Liver (tissue), 9 donors: ENCODE measurements around the gene DAND5. TPM values are rescaled to one million over a fixed set of nuclear protein-coding genes. Genes with fewer than 3 reads are reported as not detected.

Experiments used
- DNase-seq: peaks from one replicate; pipeline ENCODE4 v3.0.0-alpha.2; 2017; ENCODE audit warnings: low spot score
- H3K27ac ChIP-seq, 2 donors: one replicate each; pipeline ENCODE4 v1.7.0; 2013; ENCODE audit warnings: inconsistent platforms in 2 of 2, low read length in 2 of 2, control low read depth in 1 of 2, low read depth in 1 of 2, mild to moderate bottlenecking in 1 of 2
- H3K27me3 ChIP-seq, 4 donors: one replicate each; pipeline versions ENCODE4 v1.6.1 to v1.7.0; 2013; ENCODE audit warnings: low read length in 3 of 4, inconsistent platforms in 1 of 4, mild to moderate bottlenecking in 1 of 4, moderate library complexity in 1 of 4; ENCODE audit not compliant: control insufficient read depth in 4 of 4, insufficient read depth in 4 of 4
- H3K36me3 ChIP-seq, 4 donors: one replicate each; pipeline versions ENCODE4 v1.6.1 to v1.7.0; 2013; ENCODE audit warnings: low read length in 3 of 4, mild to moderate bottlenecking in 3 of 4, low read depth in 1 of 4, moderate library complexity in 1 of 4; ENCODE audit not compliant: control insufficient read depth in 4 of 4, insufficient read depth in 3 of 4
- H3K4me1 ChIP-seq, 4 donors: one replicate each; pipeline versions ENCODE4 v1.6.1 to v1.7.0; 2013; ENCODE audit warnings: low read length in 3 of 4, mild to moderate bottlenecking in 3 of 4, moderate library complexity in 1 of 4; ENCODE audit not compliant: control insufficient read depth in 4 of 4, insufficient read depth in 4 of 4
- H3K4me3 ChIP-seq, 3 donors: one replicate each; pipeline versions ENCODE4 v1.6.1 to v1.7.0; 2013; ENCODE audit warnings: low read length in 3 of 3, control low read depth in 1 of 3, low read depth in 1 of 3, mild to moderate bottlenecking in 1 of 3
- H3K9ac ChIP-seq, 2 donors: one replicate each; pipeline ENCODE4 v1.7.0; 2013; ENCODE audit warnings: low read length in 2 of 2, mild to moderate bottlenecking in 2 of 2, moderate library complexity in 2 of 2, control low read depth in 1 of 2, low read depth in 1 of 2
- H3K9me3 ChIP-seq, 4 donors: one replicate each; pipeline versions ENCODE4 v1.6.1 to v1.7.0; 2013; ENCODE audit warnings: low read length in 3 of 4; ENCODE audit not compliant: control insufficient read depth in 4 of 4
- EGR1 ChIP-seq, 2 donors: IDR thresholded peaks; 2 replicates each; pipeline ENCODE4 v1.6.1; 2016 to 2018; ENCODE audit warnings: antibody characterized with exemption in 2 of 2, low read depth in 2 of 2
- FOXA1 ChIP-seq: IDR thresholded peaks from 2 replicates; pipeline ENCODE4 v1.6.1; 2016; ENCODE audit warnings: antibody characterized with exemption
- FOXA2 ChIP-seq: IDR thresholded peaks from 2 replicates; pipeline ENCODE4 v1.6.1; 2016; ENCODE audit warnings: antibody characterized with exemption
- GABPA ChIP-seq, 2 donors: IDR thresholded peaks in 1 of 2; conservative IDR thresholded peaks in 1 of 2; 2 replicates each; pipeline ENCODE4 v1.6.1; 2016; ENCODE audit warnings: antibody characterized with exemption in 2 of 2, mild to moderate bottlenecking in 1 of 2, moderate library complexity in 1 of 2
- HNF4A ChIP-seq, 2 donors: conservative IDR thresholded peaks; 2 replicates each; pipeline ENCODE4 v1.6.1; 2016; ENCODE audit warnings: antibody characterized with exemption in 2 of 2, mild to moderate bottlenecking in 2 of 2
- HNF4G ChIP-seq: IDR thresholded peaks from 2 replicates; pipeline ENCODE4 v1.6.1; 2016; ENCODE audit warnings: antibody characterized with exemption
- JUND ChIP-seq, 2 donors: IDR thresholded peaks; 2 replicates each; pipeline ENCODE4 v1.6.1; 2016; ENCODE audit warnings: antibody characterized with exemption in 2 of 2
- NR2F2 ChIP-seq: IDR thresholded peaks from 2 replicates; pipeline ENCODE4 v1.6.1; 2016; ENCODE audit warnings: antibody characterized with exemption
- RAD21 ChIP-seq, 2 donors: IDR thresholded peaks; 2 replicates each; pipeline ENCODE4 v1.6.1; 2016; ENCODE audit warnings: antibody characterized with exemption in 2 of 2, mild to moderate bottlenecking in 2 of 2
- RXRA ChIP-seq, 2 donors: IDR thresholded peaks; 2 replicates each; pipeline ENCODE4 v1.6.1; 2017 to 2018; ENCODE audit warnings: antibody characterized with exemption in 2 of 2, mild to moderate bottlenecking in 1 of 2
- SP1 ChIP-seq: IDR thresholded peaks from 2 replicates; pipeline ENCODE4 v1.6.1; 2018; ENCODE audit warnings: antibody characterized with exemption, mild to moderate bottlenecking
- TAF1 ChIP-seq: conservative IDR thresholded peaks from 2 replicates; pipeline ENCODE4 v1.6.1; 2016; ENCODE audit warnings: antibody characterized with exemption, mild to moderate bottlenecking
- YY1 ChIP-seq: IDR thresholded peaks from 2 replicates; pipeline ENCODE4 v1.6.1; 2016; ENCODE audit warnings: antibody characterized with exemption, mild to moderate bottlenecking
- WGBS: extraction: QIAGEN DNeasy Blood & Tissue Kit; methylation state at CpG from one replicate; pipeline ENCODE4 v1.1.7; 2013; 5-methylcytosine and 5-hydroxymethylcytosine counted together
- polyA plus RNA-seq, 2 donors: library from polyadenylated mRNA; stranded (reverse) in 1 of 2; unstranded in 1 of 2; fragments of 200-250 nt in 1 of 2; fragments of >200 nt in 1 of 2; fragmentation: Nextera tagmentation in 1 of 2; extraction: Ambion mirVana in 1 of 2; gene quantifications; one replicate each; pipeline versions ENCODE4 v1.2.1 to v1.2.3, GENCODE V29; 2013 to 2015
- total RNA-seq, 2 donors: library from RNA; depleted of rRNA; stranded (reverse); fragments of >200 nt; gene quantifications; one replicate each; pipeline ENCODE4 v1.2.3, GENCODE V29; 2014
- TF ChIP-seq, protein P1 (sequence below): fragments of 150-350 bp; IDR thresholded peaks from 2 replicates; pipeline ENCODE4 v1.5.1; 2017; ENCODE audit warnings: improper control_type of control experiment, low read depth, low read length; ENCODE audit not compliant: missing input control
- TF ChIP-seq, protein P2 (sequence below): IDR thresholded peaks from 2 replicates; pipeline ENCODE4 v1.6.1; 2016; ENCODE audit warnings: antibody characterized with exemption
- TF ChIP-seq, protein P3 (sequence below): IDR thresholded peaks from 2 replicates; pipeline ENCODE4 v1.6.1; 2016; ENCODE audit warnings: antibody characterized with exemption
- TF ChIP-seq, protein P4 (sequence below): IDR thresholded peaks from 2 replicates; pipeline ENCODE4 v1.6.1; 2016; ENCODE audit warnings: antibody characterized with exemption, mild to moderate bottlenecking
- TF ChIP-seq, protein P5 (sequence below): IDR thresholded peaks from 2 replicates; pipeline ENCODE4 v1.6.1; 2016; ENCODE audit warnings: antibody characterized with exemption
- donor health status: healthy.
- donor health status: healthy.
- donor health status: healthy.
- donor health status: healthy.
- donor health status: healthy.

The DAND5 gene
- total and polyA plus RNA-seq, 4 donors = 0.23 TPM; not detected in 3

DNA sequence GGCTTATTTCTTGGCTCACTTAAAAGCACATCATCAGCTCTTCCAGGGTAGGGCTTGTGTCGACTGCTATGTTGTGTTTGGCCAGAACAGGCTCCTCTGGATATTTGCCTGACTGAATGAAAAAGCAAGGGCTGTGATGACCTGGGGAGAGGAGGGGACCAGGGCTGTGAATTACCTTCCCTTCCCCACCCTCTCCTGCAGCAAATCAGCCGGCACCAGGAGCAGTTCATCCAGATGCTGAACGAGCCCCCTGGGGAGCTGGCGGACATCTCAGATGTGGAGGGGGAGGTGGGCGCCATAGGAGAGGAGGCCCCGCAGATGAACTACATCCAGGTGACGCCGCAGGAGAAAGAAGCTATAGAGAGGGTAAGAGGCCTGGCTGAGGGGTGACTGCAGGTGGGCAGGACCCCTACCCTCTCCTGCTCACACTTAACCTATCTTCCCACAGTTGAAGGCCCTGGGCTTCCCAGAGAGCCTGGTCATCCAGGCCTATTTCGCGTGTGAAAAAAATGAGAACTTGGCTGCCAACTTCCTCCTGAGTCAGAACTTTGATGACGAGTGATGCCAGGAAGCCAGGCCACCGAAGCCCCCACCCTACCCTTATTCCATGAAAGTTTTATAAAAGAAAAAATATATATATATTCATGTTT lies 16.8 kb upstream of the DAND5 start:
- Histone ChIP-seq H3K27me3 (no peaks in the 10 kb centered on the region), H3K4me1 (peaks cover 5 to 19% (median 14%) of the 10 kb centered on the region in 4 donors), H3K36me3 (peaks cover 18 to 47% (median 26%) of the 10 kb centered on the region in 4 donors), H3K9ac (no peak overlapping the region), H3K4me3 (no peak overlapping the region), H3K9me3 (no peaks in the 10 kb centered on the region), H3K27ac (peak overlapping the region; percentile 28 to 56)
- TF ChIP-seq NR2F2 = no peak
- no peak for TF ChIP-seq RAD21 (IDR thresholded peaks at IDR 0.05)
- TF ChIP-seq FOXA2 = no peak
- TF ChIP-seq, protein P1, sequence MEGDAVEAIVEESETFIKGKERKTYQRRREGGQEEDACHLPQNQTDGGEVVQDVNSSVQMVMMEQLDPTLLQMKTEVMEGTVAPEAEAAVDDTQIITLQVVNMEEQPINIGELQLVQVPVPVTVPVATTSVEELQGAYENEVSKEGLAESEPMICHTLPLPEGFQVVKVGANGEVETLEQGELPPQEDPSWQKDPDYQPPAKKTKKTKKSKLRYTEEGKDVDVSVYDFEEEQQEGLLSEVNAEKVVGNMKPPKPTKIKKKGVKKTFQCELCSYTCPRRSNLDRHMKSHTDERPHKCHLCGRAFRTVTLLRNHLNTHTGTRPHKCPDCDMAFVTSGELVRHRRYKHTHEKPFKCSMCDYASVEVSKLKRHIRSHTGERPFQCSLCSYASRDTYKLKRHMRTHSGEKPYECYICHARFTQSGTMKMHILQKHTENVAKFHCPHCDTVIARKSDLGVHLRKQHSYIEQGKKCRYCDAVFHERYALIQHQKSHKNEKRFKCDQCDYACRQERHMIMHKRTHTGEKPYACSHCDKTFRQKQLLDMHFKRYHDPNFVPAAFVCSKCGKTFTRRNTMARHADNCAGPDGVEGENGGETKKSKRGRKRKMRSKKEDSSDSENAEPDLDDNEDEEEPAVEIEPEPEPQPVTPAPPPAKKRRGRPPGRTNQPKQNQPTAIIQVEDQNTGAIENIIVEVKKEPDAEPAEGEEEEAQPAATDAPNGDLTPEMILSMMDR = no peak
- TF ChIP-seq GABPA (IDR thresholded peaks at IDR 0.05 in 1 of 2, conservative IDR thresholded peaks at IDR 0.05 in 1 of 2) = no peak
- TF ChIP-seq, protein P2, sequence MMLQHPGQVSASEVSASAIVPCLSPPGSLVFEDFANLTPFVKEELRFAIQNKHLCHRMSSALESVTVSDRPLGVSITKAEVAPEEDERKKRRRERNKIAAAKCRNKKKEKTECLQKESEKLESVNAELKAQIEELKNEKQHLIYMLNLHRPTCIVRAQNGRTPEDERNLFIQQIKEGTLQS = no peak
- TF ChIP-seq, protein P3, sequence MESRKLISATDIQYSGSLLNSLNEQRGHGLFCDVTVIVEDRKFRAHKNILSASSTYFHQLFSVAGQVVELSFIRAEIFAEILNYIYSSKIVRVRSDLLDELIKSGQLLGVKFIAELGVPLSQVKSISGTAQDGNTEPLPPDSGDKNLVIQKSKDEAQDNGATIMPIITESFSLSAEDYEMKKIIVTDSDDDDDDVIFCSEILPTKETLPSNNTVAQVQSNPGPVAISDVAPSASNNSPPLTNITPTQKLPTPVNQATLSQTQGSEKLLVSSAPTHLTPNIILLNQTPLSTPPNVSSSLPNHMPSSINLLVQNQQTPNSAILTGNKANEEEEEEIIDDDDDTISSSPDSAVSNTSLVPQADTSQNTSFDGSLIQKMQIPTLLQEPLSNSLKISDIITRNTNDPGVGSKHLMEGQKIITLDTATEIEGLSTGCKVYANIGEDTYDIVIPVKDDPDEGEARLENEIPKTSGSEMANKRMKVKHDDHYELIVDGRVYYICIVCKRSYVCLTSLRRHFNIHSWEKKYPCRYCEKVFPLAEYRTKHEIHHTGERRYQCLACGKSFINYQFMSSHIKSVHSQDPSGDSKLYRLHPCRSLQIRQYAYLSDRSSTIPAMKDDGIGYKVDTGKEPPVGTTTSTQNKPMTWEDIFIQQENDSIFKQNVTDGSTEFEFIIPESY = no peak
- TF ChIP-seq RXRA (IDR thresholded peaks at IDR 0.05) = no peak
- TF ChIP-seq, protein P4, sequence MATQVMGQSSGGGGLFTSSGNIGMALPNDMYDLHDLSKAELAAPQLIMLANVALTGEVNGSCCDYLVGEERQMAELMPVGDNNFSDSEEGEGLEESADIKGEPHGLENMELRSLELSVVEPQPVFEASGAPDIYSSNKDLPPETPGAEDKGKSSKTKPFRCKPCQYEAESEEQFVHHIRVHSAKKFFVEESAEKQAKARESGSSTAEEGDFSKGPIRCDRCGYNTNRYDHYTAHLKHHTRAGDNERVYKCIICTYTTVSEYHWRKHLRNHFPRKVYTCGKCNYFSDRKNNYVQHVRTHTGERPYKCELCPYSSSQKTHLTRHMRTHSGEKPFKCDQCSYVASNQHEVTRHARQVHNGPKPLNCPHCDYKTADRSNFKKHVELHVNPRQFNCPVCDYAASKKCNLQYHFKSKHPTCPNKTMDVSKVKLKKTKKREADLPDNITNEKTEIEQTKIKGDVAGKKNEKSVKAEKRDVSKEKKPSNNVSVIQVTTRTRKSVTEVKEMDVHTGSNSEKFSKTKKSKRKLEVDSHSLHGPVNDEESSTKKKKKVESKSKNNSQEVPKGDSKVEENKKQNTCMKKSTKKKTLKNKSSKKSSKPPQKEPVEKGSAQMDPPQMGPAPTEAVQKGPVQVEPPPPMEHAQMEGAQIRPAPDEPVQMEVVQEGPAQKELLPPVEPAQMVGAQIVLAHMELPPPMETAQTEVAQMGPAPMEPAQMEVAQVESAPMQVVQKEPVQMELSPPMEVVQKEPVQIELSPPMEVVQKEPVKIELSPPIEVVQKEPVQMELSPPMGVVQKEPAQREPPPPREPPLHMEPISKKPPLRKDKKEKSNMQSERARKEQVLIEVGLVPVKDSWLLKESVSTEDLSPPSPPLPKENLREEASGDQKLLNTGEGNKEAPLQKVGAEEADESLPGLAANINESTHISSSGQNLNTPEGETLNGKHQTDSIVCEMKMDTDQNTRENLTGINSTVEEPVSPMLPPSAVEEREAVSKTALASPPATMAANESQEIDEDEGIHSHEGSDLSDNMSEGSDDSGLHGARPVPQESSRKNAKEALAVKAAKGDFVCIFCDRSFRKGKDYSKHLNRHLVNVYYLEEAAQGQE = no peak
- TF ChIP-seq JUND (IDR thresholded peaks at IDR 0.05) = no peak
- TF ChIP-seq, protein P5, sequence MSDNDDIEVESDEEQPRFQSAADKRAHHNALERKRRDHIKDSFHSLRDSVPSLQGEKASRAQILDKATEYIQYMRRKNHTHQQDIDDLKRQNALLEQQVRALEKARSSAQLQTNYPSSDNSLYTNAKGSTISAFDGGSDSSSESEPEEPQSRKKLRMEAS = no peak
- TF ChIP-seq EGR1 (IDR thresholded peaks at IDR 0.05; ENCODE audit: low read depth in 2 of 2) = no peak
- TF ChIP-seq SP1 = no peak
- no peak for TF ChIP-seq HNF4G
- TF ChIP-seq YY1 = no peak
- no peak for TF ChIP-seq TAF1
- no peak for TF ChIP-seq FOXA1
- TF ChIP-seq HNF4A (conservative IDR thresholded peaks at IDR 0.05) = no peak
- DNase-seq = no peak
- 80% methylated on average over 12 of the region's 12 CpGs for WGBS
